ENCODE data around the gene BCR. TPM values are rescaled to one million over a fixed set of nuclear protein-coding genes. Genes with fewer than 3 reads are reported as not detected.
"Not testable (repeated sequence)": the region's sequence is repeated elsewhere in the genome, so short reads cannot be mapped to it uniquely, and the experiment has no call there.

BCR gene
- total RNA-seq, result 10 to 100 TPM; 60.7 to 63.2 TPM

DNA sequence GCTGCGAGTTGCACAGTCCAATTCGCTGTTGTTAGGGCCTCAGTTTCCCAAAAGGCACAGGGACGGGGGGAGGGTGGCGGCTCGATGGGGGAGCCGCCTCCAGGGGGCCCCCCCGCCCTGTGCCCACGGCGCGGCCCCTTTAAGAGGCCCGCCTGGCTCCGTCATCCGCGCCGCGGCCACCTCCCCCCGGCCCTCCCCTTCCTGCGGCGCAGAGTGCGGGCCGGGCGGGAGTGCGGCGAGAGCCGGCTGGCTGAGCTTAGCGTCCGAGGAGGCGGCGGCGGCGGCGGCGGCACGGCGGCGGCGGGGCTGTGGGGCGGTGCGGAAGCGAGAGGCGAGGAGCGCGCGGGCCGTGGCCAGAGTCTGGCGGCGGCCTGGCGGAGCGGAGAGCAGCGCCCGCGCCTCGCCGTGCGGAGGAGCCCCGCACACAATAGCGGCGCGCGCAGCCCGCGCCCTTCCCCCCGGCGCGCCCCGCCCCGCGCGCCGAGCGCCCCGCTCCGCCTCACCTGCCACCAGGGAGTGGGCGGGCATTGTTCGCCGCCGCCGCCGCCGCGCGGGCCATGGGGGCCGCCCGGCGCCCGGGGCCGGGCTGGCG, at the start of gene BCR:
Gene BCR (plus strand): TSS at position 209 of the 592 bp plus-strand sequence. CDS start 452 bp downstream, outside the sequence.
- peak within 1 kb of the TSS; percentile 52 for H3K27ac Mint-ChIP-seq
- peaks cover 29% of the 10 kb centered on the region for H3K36me3 Mint-ChIP-seq (ENCODE audit: low read depth)
- H3K4me3 Mint-ChIP-seq, result peak within 1 kb of the TSS; percentile 83
- DNase-seq, result peak; percentile 70
- H3K27me3 Mint-ChIP-seq, result peaks cover 2% of the 10 kb centered on the region
- H3K9me3 Mint-ChIP-seq, result peaks cover 3% of the 10 kb centered on the region
- ChIA-PET POLR2A (interaction anchor here (1.0 to 4.0 kb wide), 10 partner anchors 35 to 110 kb away, joined by 3 to 25 read pairs (median 6); partner anchors contain the start of gene RAB36), CTCF (interaction anchor here (1.1 to 14.0 kb wide), 3 partner anchors 62 to 107 kb away, joined by 3 to 272 read pairs (median 4); no protein-coding TSS in a partner anchor)
- H3K4me1 Mint-ChIP-seq, result peaks cover 76% of the 10 kb centered on the region

DNA sequence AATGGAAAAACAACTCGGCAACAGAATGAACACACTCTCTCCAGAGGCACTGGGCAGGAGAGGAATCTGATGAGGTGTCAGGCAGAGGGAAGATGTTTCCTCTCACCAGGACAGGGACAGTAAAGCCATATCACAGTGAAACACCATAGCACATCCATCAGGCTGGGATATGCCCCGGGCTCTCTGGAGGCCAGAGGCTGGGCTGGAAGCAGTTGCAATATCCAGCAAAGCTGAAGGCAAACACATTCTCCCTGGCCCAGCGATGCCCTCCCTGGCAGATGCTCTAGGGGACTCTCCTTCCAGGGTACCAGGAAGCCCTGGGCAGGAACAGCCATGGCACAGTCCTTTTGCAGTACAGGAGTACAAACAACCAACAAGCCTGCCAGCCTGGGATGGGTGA, 49.6 kb upstream of the BCR start:
- peaks cover 2% of the 10 kb centered on the region for H3K27me3 Mint-ChIP-seq
- no peak for DNase-seq
- no peaks in the 10 kb centered on the region for H3K9me3 Mint-ChIP-seq
- H3K4me1 Mint-ChIP-seq, result no peaks in the 10 kb centered on the region
- H3K36me3 Mint-ChIP-seq (ENCODE audit: low read depth), result no peaks in the 10 kb centered on the region
- no peak overlapping the region for H3K4me3 Mint-ChIP-seq
- ChIA-PET CTCF (interaction anchor here (0.9 to 3.2 kb wide), 3 partner anchors 159 to 174 kb away, joined by 3 to 14 read pairs (median 4); no protein-coding TSS in a partner anchor), POLR2A (no interaction called here)
- no peak overlapping the region for H3K27ac Mint-ChIP-seq

DNA sequence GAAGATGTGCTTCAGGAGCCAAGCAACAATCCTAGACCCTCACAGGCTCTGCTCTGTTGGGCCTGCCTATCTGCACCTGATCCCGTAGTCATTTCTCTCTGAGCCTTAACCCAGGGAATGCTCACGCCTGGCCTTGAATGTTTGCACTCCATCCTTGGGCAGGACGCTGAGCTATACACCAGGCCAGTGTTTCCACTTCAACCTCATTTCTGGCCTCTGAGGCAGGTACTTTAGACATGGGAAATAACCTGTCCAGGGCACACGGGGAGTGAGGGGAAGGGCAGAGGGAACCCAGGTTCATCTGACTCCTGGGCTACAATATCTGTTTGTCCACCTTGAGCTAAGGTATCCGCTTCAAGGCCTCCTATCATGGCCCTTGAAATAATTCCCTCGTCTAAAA, 48.4 kb upstream of the BCR start:
- ChIA-PET CTCF (interaction anchor here (1.4 to 3.2 kb wide), 4 partner anchors 9 to 254 kb away, joined by 3 to 14 read pairs (median 4); no protein-coding TSS in a partner anchor), POLR2A (no interaction called here)
- DNase-seq, result no peak
- no peaks in the 10 kb centered on the region for H3K36me3 Mint-ChIP-seq (ENCODE audit: low read depth)
- peaks cover 2% of the 10 kb centered on the region for H3K4me1 Mint-ChIP-seq
- H3K9me3 Mint-ChIP-seq, result no peaks in the 10 kb centered on the region
- H3K27ac Mint-ChIP-seq, result no peak overlapping the region
- no peak overlapping the region for H3K4me3 Mint-ChIP-seq
- peaks cover 2% of the 10 kb centered on the region for H3K27me3 Mint-ChIP-seq

DNA sequence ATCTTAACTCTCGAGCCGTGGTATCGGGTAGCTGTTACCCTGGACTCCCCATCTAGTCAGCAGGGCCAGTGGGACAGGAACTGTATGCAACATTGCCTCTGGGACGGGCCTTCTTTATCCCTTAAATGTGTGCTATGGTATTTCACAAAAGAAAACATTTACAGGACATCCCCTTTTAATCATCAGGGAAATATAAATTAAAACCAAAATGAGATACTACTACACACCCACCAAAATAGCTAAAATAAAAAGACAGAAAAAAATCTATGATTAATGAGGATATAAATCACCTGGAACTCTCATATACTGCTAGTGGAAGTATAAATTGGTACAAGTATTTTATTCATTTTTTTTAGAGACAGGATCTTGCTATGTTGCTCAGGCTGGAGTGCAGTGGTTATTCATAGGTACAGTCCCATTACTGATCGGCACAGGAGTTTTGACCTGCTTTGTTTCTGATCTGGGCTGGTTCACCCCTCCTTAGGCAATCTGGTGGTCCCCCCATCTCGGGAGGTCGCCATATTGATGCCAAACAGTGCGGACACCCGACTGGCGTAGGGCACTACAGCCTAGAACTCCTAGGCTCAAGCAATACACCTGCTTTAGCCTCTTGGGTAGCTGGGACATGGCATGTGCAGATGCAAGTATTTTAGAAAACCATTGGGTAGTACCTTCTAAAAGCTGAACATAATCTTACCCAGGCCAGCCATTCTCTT, 47.8 kb upstream of the BCR start:
- H3K4me1 Mint-ChIP-seq, result peaks cover 9% of the 10 kb centered on the region
- POLR2A ChIA-PET, result no interaction called here
- no peaks in the 10 kb centered on the region for H3K36me3 Mint-ChIP-seq (ENCODE audit: low read depth)
- H3K9me3 Mint-ChIP-seq, result no peaks in the 10 kb centered on the region
- no peak overlapping the region for H3K27ac Mint-ChIP-seq
- no peak overlapping the region for H3K4me3 Mint-ChIP-seq
- peaks cover 2% of the 10 kb centered on the region for H3K27me3 Mint-ChIP-seq
- CTCF ChIA-PET, result interaction anchor here (0.6 to 3.2 kb wide), 6 partner anchors 8 to 253 kb away, joined by 3 to 14 read pairs (median 4); partner anchors contain the start of gene RSPH14
- DNase-seq, result no peak

DNA sequence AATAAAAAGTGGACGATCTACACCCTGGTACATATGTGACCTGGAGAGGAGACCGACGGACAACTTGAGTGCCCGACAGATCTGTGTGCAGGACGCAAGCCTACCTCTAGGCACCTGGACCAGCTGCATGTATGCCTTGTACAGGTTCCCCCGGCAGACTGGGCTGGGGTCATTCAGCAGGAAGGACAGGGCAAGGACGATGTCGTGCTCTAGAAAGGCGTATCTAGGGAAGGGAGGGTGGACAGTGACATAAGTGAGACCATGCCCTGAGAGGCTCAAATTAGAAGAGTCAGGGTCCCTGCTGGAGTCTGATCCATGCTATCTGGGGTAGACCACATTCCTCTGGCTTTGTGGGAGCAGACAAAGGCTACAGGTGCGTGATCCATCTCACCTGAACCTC, 46.4 kb upstream of the BCR start:
- Mint-ChIP-seq H3K27ac (no peak overlapping the region), H3K4me3 (no peak overlapping the region), H3K9me3 (no peaks in the 10 kb centered on the region), H3K36me3 (ENCODE audit: low read depth) (no peaks in the 10 kb centered on the region), H3K27me3 (peaks cover 2% of the 10 kb centered on the region), H3K4me1 (peaks cover 22% of the 10 kb centered on the region)
- CTCF ChIA-PET, result interaction anchor here (1.7 to 3.2 kb wide), 2 partner anchors 11 to 174 kb away, joined by 6 to 14 read pairs; partner anchors contain the start of gene RAB36
- DNase-seq, result no peak
- POLR2A ChIA-PET, result no interaction called here

DNA sequence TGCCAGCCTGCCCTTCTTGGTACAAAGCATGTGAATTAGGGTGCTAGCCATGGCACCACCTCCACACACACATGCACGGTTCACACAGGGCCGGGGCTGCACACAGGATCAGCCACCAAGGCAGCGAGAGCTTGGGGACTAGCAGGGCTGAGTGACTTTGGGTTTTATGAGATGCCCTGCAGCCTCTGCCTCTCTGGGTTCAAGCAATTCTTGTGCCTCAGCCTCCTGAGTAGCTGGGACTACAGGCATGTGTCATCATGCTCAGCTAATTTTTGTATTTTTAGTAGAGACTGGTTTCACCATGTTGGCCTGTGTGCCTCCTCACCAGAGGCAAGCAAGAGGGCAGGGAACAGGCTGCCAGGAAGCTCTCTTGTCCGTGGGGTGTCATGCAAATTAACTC, 43.3 kb upstream of the BCR start:
- POLR2A ChIA-PET, result interaction anchor here (1.4 kb wide), 1 partner anchor 17 kb away, joined by 4 read pairs; no protein-coding TSS in a partner anchor
- not testable (repeated sequence) for H3K9me3 Mint-ChIP-seq

DNA sequence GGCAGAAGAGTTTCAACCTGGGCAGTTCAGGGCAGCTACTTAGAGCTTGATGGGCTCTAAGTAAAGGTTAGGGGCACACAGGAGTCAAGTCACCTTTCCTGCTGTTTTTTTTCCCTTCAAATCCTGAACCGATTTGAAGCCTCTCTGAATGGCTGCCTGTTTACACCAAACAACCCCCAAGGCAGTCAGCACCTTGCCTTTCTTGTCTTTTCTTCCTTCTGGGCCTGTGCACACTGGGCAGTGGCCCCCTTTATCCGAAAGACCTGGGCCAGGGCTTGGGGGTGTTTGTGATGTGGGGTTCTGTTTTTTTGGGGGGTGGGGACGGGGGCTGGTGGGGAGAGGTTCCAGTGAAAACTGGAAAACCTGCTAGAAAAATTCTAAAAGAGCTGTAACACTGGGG, 42.8 kb upstream of the BCR start:
- Mint-ChIP-seq H3K9me3 (no peaks in the 10 kb centered on the region), H3K4me3 (no peak overlapping the region), H3K4me1 (peaks cover 46% of the 10 kb centered on the region), H3K27me3 (no peaks in the 10 kb centered on the region), H3K27ac (peak overlapping the region; percentile 94), H3K36me3 (ENCODE audit: low read depth) (no peaks in the 10 kb centered on the region)
- ChIA-PET CTCF (interaction anchor here (0.9 to 1.6 kb wide), 5 partner anchors 10 to 196 kb away, joined by 3 to 9 read pairs (median 4); no protein-coding TSS in a partner anchor), POLR2A (interaction anchor here (1.0 to 1.9 kb wide), 5 partner anchors 10 to 79 kb away, joined by 3 to 6 read pairs (median 4); no protein-coding TSS in a partner anchor)
- no peak for DNase-seq

More for the DNA sequence above, 43.3 kb upstream of the BCR start:
- Mint-ChIP-seq H3K27ac (peak overlapping the region; percentile 94), H3K4me1 (peaks cover 41% of the 10 kb centered on the region)
- H3K27me3 Mint-ChIP-seq; H3K36me3 Mint-ChIP-seq (ENCODE audit: low read depth); H3K4me3 Mint-ChIP-seq; DNase-seq: not testable (repeated sequence)
- CTCF ChIA-PET, result interaction anchor here (0.9 to 1.4 kb wide), 2 partner anchors 180 to 195 kb away, joined by 3 to 4 read pairs; no protein-coding TSS in a partner anchor

DNA sequence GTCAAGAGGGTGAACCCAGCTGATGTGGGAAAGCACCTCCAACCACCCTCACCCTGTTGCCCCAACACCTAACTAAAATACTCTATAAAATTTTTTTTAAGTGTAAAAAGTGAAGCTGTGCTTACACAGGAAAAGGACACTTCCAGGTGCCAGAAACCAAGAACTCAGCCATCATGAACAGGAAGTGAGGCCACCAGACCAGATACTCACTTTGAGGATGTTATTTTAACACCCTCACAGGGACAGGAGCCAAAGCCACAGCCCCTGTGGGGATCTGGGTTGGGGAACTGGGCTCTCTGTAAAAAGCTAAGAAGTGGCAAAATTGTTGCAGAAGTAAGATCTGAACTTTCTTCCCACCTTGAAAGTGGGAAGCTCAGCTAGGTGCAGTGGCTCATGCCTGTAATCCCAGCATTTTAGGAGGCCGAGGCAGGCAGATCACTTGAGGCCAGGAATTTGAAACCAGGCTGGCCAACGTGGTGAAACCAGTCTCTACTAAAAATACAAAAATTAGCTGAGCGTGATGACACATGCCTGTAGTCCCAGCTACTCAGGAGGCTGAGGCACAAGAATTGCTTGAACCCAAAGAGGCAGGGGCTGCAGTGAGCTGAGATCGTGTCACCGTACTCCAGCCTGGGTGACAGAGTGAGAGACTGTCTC, 42.3 kb upstream of the BCR start:
- no peaks in the 10 kb centered on the region for H3K36me3 Mint-ChIP-seq (ENCODE audit: low read depth)
- peaks cover 51% of the 10 kb centered on the region for H3K4me1 Mint-ChIP-seq
- CTCF ChIA-PET, result interaction anchor here (0.9 to 1.6 kb wide), 6 partner anchors 8 to 196 kb away, joined by 3 to 9 read pairs (median 4); no protein-coding TSS in a partner anchor
- peak; percentile 62 for DNase-seq
- POLR2A ChIA-PET, result interaction anchor here (1.0 to 1.9 kb wide), 7 partner anchors 9 to 79 kb away, joined by 3 to 6 read pairs (median 4); no protein-coding TSS in a partner anchor
- peak overlapping the region; percentile 18 for H3K4me3 Mint-ChIP-seq
- no peaks in the 10 kb centered on the region for H3K27me3 Mint-ChIP-seq
- H3K9me3 Mint-ChIP-seq, result no peaks in the 10 kb centered on the region
- peak overlapping the region; percentile 94 for H3K27ac Mint-ChIP-seq

DNA sequence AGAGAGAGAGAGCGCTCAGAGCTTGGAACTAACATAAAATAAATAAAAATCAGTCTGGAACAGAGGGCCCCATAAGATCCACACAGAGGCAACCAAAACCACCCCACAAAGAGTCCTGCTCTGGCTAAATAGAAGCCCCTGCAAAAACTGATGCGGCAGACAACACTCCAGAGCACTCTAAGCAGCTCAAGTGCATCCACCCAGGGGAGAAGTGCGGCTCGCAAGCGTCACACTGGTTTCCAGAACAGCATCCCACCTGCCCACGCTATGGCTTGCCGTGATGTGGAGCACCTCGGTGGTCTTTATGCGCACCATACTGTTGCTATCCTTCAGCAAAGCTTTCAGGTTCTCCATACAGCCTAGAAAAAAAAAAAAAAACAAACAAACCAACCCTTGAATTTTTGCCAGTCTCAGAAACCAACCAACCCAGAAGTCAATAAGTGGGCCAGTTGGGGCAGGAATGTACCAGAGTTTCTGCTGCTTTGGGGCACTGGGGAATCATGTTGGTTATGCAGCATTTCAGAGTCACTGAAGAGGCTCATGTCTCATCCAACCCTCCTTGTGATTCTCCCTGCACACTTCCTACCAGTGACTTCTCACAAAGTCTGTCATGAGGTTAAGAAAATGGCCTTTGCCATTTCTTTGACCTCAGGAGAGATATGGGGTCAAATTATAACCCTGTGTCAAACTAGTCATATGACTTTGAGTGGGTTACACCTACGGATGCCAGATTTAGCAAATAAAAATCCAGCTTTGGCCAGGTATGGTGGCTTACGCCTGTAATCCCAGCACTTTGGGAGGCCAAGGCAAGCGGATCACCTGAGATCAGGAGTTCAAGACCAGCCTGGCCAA, 41.5 kb upstream of the BCR start:
- Mint-ChIP-seq H3K9me3 (no peaks in the 10 kb centered on the region), H3K4me1 (peaks cover 55% of the 10 kb centered on the region), H3K4me3 (no peak overlapping the region)

DNA sequence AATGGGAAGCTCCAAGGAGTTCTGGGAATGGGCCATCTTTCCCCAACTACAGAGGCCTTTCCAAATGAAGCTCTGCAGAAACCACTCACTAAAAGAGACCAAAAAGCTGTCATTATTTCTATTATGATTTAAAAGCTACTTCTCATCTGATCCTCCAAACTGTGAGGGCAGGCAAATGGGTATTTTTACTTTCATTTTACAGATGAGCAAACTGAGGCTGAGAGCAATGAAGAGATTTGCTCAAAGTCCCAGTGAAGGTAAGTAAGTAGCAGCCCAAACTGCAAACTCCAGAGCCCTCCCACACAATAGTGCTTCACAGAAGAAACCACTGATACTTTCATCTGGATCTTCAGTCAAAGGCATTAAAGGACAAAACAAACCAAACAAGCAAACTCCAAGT, 39.9 kb upstream of the BCR start:
- Mint-ChIP-seq H3K36me3 (ENCODE audit: low read depth) (no peaks in the 10 kb centered on the region), H3K27ac (no peak overlapping the region), H3K4me1 (peaks cover 70% of the 10 kb centered on the region), H3K4me3 (no peak overlapping the region), H3K9me3 (no peaks in the 10 kb centered on the region), H3K27me3 (peaks cover 2% of the 10 kb centered on the region)
- ChIA-PET CTCF (interaction anchor here (1.2 kb wide), 1 partner anchor 8 kb away, joined by 4 read pairs; no protein-coding TSS in a partner anchor), POLR2A (no interaction called here)
- DNase-seq, result no peak

More for the DNA sequence above, 41.5 kb upstream of the BCR start:
- ChIA-PET CTCF (interaction anchor here (0.9 to 1.6 kb wide), 4 partner anchors 7 to 183 kb away, joined by 3 to 9 read pairs (median 4); no protein-coding TSS in a partner anchor), POLR2A (interaction anchor here (1.0 to 1.9 kb wide), 5 partner anchors 8 to 78 kb away, joined by 3 to 6 read pairs (median 4); no protein-coding TSS in a partner anchor)
- Mint-ChIP-seq H3K27ac (peak overlapping the region; percentile 94), H3K27me3 (no peaks in the 10 kb centered on the region), H3K36me3 (ENCODE audit: low read depth) (no peaks in the 10 kb centered on the region)
- DNase-seq, result no peak

DNA sequence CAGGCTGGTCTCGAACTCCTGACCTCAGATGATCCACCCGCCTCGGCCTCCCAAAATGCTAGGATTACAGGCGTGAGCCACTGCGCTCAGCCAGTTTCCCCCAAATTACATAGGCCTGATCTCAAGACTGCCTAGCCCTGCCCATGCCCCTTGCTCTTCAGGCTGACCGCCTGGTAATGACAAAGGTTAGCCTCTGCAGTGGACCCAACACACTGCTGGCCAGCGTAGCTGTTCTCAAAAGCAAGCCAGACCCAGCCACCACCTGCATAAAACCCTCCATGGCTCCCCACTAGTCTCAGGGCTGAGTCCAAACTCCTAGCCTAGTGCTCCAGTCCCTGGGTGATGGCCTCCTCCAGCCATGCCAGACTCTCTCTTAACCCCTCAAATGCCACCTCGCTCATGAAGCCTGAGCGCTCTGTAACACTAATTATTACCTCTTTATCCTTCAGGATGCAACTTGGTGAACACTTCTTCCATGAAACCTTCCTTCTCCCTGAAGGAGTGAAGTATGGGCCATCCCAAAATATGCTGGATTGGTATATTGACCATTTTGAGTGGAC, 37.7 kb upstream of the BCR start:
- Mint-ChIP-seq H3K27ac (peak overlapping the region; percentile 82), H3K4me1 (peaks cover 63% of the 10 kb centered on the region), H3K4me3 (peak overlapping the region; percentile 58), H3K27me3 (peaks cover 4% of the 10 kb centered on the region), H3K9me3 (no peaks in the 10 kb centered on the region), H3K36me3 (ENCODE audit: low read depth) (no peaks in the 10 kb centered on the region)
- POLR2A ChIA-PET, result interaction anchor here (1.0 to 1.3 kb wide), 2 partner anchors 23 to 40 kb away, joined by 3 to 4 read pairs; no protein-coding TSS in a partner anchor
- no peak for DNase-seq
- CTCF ChIA-PET, result interaction anchor here (0.6 to 1.0 kb wide), 3 partner anchors 10 to 258 kb away, joined by 3 to 4 read pairs (median 3); no protein-coding TSS in a partner anchor
